ENCODE results near the gene ZNF284. TPM values are rescaled to one million over a fixed set of nuclear protein-coding genes. Genes with fewer than 3 reads are reported as not detected.

Gene ZNF284
- 1 to 10 TPM in 1 of 4 donors, under 1 TPM in 3; 0.67 to 4.6 (median 0.76) TPM for polyA plus RNA-seq
- long read RNA-seq, donor 1, full-length matches to known transcripts = 2 of 2 reads
- long read RNA-seq, donor 1, partial matches to known transcripts = 0 of 2 reads
- long read RNA-seq, donor 1, other reads (novel, unspliced or antisense) = 0 of 2 reads
- long read RNA-seq, donor 2 = 0 reads
- long read RNA-seq, donor 3 = 0 reads
- long read RNA-seq, donor 4 = 0 reads
- long read RNA-seq, donor 5 = 0 reads
- long read RNA-seq, donor 6 = 0 reads
- long read RNA-seq, donor 7 = 0 reads
- long read RNA-seq, donor 8 = 0 reads
- long read RNA-seq, donor 9 = 0 reads
- long read RNA-seq, donor 10 = 0 reads

DNA sequence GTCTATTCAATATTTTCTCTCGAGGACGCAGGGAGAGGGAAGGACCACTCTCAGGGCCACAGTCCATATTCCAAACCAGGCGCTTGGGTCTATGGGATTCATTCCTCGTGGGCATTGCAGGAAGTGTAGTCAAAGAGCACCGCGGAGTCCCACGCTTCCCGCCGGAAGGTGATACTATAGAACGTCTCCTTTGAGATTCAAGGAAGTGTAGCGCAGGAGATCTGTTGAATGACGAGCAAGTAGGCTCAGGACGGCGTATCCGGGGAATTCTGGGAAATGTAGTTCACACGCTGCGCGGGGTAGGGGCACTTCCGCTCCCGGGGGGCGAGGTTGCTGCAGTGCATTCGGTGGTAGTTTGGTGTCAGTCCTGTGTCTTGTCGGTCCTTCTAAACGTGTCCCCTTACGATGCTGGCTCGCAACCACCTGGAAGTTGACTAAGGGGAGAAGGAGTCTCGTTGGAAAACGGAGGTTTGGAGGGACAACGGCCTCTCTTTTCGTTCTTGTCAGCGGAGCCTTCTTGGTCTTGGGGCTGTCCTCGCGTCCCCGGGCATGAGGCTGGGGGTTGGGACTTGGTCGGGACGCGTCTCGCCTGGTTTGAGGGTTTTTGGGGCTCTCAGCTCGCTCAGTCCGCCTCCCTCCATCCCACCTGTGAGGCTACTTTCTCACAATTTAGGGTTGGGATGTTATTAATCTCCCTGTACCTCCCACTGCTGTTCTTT lies at the start of gene ZNF284:
TSS of gene ZNF284 (plus strand) at position 336 of the 719 bp plus-strand sequence. CDS start 4,231 bp downstream, outside the sequence.
- Histone ChIP-seq H3K4me1 (ENCODE audit: control insufficient read depth in 3 of 3, insufficient read depth in 2 of 3, low read depth in 1 of 3, low read length in 2 of 3) (peaks cover 0 to 5% (median 4%) of the 10 kb centered on the region in 3 donors), H3K27me3 (ENCODE audit: control insufficient read depth in 3 of 3, insufficient read depth in 3 of 3, low read length in 3 of 3) (no peaks in the 10 kb centered on the region), H3K27ac (ENCODE audit: low read depth in 1 of 3, low read length in 2 of 3) (peak within 1 kb of the TSS in 2 of 3 donors; percentile 73 to 78), H3K4me3 (ENCODE audit: low read depth in 1 of 3, low read length in 3 of 3) (peak within 1 kb of the TSS; percentile 45 to 88 (median 66)), H3K36me3 (ENCODE audit: control insufficient read depth in 3 of 3, insufficient read depth in 2 of 3, low read depth in 1 of 3, low read length in 3 of 3) (peaks cover 0 to under 1% (median under 1%) of the 10 kb centered on the region in 3 donors), H3K9me3 (ENCODE audit: control insufficient read depth in 2 of 2, insufficient read depth in 1 of 2, low read depth in 1 of 2, low read length in 1 of 2) (peaks cover 2 to 25% of the 10 kb centered on the region in 2 donors)
- peak; percentile 93 to 96 for DNase-seq
- FAIRE-seq = no peak
- WGBS, 3 donors = 1% methylated on average over 40 of the region's 40 CpGs

DNA sequence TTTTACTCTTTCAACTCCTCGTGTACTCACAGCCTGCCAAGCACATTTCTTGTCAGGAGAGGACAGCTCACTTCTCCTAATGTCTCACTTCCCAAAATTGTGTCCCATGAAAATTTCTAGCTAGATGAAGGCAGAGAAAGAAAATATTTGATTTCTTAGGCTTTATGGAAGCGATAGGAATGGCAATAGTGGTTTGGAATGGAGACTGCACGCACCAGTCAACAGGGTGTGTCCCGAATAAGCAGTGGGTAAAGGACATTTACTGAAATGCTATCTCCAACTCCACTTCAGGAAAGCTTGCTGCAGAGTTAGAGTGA lies 47.1 kb upstream of the ZNF284 start:
- peak overlapping the region in 1 of 3 donors; percentile 13 for H3K27ac ChIP-seq (ENCODE audit: low read depth in 1 of 3, low read length in 2 of 3)
- no peak for FAIRE-seq

DNA sequence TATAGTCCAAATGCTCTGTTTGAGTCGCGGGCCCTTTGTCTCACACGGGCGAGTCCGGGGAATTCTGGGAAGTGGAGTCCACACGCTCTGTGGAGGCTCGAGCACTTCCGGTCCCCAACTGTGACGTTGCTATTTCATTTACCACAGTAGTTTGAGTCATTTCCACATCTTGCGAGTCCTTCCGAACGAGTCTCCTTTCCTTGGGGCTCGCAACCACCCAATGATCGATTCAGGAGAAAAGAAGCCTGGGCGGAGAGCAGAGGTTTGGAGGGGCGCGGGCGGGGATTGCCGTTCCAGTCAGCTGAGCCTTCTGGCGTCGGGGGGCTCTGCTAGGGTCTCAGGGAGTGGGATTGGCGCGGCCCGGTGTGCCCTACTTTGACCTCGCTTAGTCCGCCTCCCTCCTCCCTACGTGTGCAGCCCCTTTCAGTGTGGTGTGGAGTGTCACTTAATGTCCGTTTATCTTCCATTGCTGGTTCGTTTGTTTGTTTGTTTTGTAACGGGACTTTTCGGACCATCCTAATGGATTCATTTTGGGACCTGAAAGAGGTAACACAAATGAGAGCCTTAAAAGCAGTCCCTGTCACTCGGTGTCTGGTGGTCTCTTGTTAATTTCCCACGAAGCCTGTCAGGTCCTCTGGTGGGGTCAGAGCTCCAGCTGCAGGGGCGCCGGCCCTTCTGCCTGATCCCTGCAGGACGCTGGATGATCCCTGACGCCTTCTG lies 46.6 kb upstream of the ZNF284 start, which contains the start of gene ZNF222:
TSS of gene ZNF222 (plus strand) at position 163 of the 720 bp plus-strand sequence. CDS start at position 221, 58 bp downstream.
- Histone ChIP-seq H3K9me3 (ENCODE audit: control insufficient read depth in 2 of 2, insufficient read depth in 1 of 2, low read depth in 1 of 2, low read length in 1 of 2) (peaks cover 0 to 11% of the 10 kb centered on the region in 2 donors), H3K4me3 (ENCODE audit: low read depth in 1 of 3, low read length in 3 of 3) (peak within 1 kb of the TSS; percentile 58 to 87 (median 70)), H3K27ac (ENCODE audit: low read depth in 1 of 3, low read length in 2 of 3) (peak within 1 kb of the TSS in 2 of 3 donors; percentile 22 to 36), H3K27me3 (ENCODE audit: control insufficient read depth in 3 of 3, insufficient read depth in 3 of 3, low read length in 3 of 3) (no peaks in the 10 kb centered on the region), H3K4me1 (ENCODE audit: control insufficient read depth in 3 of 3, insufficient read depth in 2 of 3, low read depth in 1 of 3, low read length in 2 of 3) (peaks cover 0 to 4% (median 3%) of the 10 kb centered on the region in 3 donors), H3K36me3 (ENCODE audit: control insufficient read depth in 3 of 3, insufficient read depth in 2 of 3, low read depth in 1 of 3, low read length in 3 of 3) (peaks cover 5 to 16% (median 7%) of the 10 kb centered on the region in 3 donors)
- DNase-seq (peak; percentile 91 to 92), FAIRE-seq (no peak)
- WGBS, 3 donors = 2 to 3% (median 2%) methylated on average over 37 of the region's 37 CpGs

More for the DNA sequence above, 47.1 kb upstream of the ZNF284 start:
- 40 to 51% (median 45%) methylated on average over 4 of the region's 4 CpGs for WGBS, 3 donors
- H3K27me3 ChIP-seq (ENCODE audit: control insufficient read depth in 3 of 3, insufficient read depth in 3 of 3, low read length in 3 of 3) = no peaks in the 10 kb centered on the region
- H3K4me3 ChIP-seq (ENCODE audit: low read depth in 1 of 3, low read length in 3 of 3) = peak overlapping the region in 2 of 3 donors; percentile 70 to 87
- H3K36me3 ChIP-seq (ENCODE audit: control insufficient read depth in 3 of 3, insufficient read depth in 2 of 3, low read depth in 1 of 3, low read length in 3 of 3) = peaks cover 5 to 16% (median 7%) of the 10 kb centered on the region in 3 donors
- no peak for DNase-seq
- peaks cover 0 to 9% of the 10 kb centered on the region in 2 donors for H3K9me3 ChIP-seq (ENCODE audit: control insufficient read depth in 2 of 2, insufficient read depth in 1 of 2, low read depth in 1 of 2, low read length in 1 of 2)
- H3K4me1 ChIP-seq (ENCODE audit: control insufficient read depth in 3 of 3, insufficient read depth in 2 of 3, low read depth in 1 of 3, low read length in 2 of 3) = peaks cover 0 to 4% (median 3%) of the 10 kb centered on the region in 3 donors

DNA sequence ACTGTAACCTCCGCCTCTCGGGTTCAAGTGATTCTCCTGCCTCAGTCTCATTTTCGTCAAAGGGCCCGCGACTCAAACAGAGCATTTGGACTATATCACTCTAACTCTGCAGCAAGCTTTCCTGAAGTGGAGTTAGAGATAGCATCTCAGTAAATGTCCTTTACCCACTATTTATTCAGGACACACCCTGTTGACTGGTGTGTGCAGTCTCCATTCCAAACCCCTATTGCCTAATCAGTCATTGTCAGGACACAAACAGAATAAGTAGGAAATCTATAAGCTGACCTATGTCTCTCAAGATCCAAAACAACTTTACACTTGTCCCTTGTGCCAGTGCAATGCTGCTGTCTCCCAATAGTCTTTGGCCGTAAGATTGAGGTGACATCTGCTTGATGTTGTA lies 45.3 kb upstream of the ZNF284 start:
- Histone ChIP-seq H3K27ac (ENCODE audit: low read depth in 1 of 3, low read length in 2 of 3) (no peak overlapping the region), H3K27me3 (ENCODE audit: control insufficient read depth in 3 of 3, insufficient read depth in 3 of 3, low read length in 3 of 3) (no peaks in the 10 kb centered on the region), H3K4me3 (ENCODE audit: low read depth in 1 of 3, low read length in 3 of 3) (no peak overlapping the region), H3K4me1 (ENCODE audit: control insufficient read depth in 3 of 3, insufficient read depth in 2 of 3, low read depth in 1 of 3, low read length in 2 of 3) (peaks cover 0 to 4% (median 3%) of the 10 kb centered on the region in 3 donors), H3K9me3 (ENCODE audit: control insufficient read depth in 2 of 2, insufficient read depth in 1 of 2, low read depth in 1 of 2, low read length in 1 of 2) (peaks cover 0 to 18% of the 10 kb centered on the region in 2 donors), H3K36me3 (ENCODE audit: control insufficient read depth in 3 of 3, insufficient read depth in 2 of 3, low read depth in 1 of 3, low read length in 3 of 3) (peaks cover 11 to 19% (median 14%) of the 10 kb centered on the region in 3 donors)
- no peak for DNase-seq
- WGBS, 3 donors = 96 to 98% (median 97%) methylated on average over 6 of the region's 6 CpGs
- no peak for FAIRE-seq

DNA sequence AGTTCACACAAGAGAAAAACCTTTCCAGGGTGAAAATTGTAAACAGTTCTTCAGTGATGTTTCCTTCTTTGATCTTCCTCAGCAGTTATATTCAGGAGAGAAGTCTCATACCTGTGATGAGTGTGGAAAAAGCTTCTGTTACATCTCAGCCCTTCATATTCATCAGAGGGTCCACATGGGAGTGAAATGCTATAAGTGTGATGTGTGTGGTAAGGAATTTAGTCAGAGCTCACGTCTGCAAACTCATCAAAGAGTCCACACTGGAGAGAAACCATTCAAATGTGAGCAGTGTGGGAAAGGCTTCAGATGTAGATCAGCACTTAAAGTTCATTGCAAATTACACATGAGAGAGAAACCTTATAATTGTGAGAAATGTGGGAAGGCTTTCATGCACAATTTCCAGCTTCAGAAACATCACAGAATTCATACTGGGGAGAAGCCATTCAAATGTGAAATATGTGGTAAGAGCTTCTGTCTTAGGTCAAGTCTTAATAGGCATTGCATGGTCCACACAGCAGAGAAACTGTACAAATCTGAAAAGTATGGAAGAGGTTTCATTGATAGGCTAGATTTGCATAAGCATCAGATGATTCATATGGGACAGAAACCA lies 39.9 kb upstream of the ZNF284 start:
- FAIRE-seq (no peak), DNase-seq (no peak)
- H3K27ac ChIP-seq (ENCODE audit: low read depth in 1 of 3, low read length in 2 of 3) = no peak overlapping the region
- peaks cover 8 to 19% (median 17%) of the 10 kb centered on the region in 3 donors for H3K36me3 ChIP-seq (ENCODE audit: control insufficient read depth in 3 of 3, insufficient read depth in 2 of 3, low read depth in 1 of 3, low read length in 3 of 3)
- WGBS, 3 donors = 83 to 86% (median 85%) methylated on average over 1 of the region's 1 CpG
- no peaks in the 10 kb centered on the region for H3K4me1 ChIP-seq (ENCODE audit: control insufficient read depth in 3 of 3, insufficient read depth in 2 of 3, low read depth in 1 of 3, low read length in 2 of 3)
- no peaks in the 10 kb centered on the region for H3K27me3 ChIP-seq (ENCODE audit: control insufficient read depth in 3 of 3, insufficient read depth in 3 of 3, low read length in 3 of 3)
- H3K4me3 ChIP-seq (ENCODE audit: low read depth in 1 of 3, low read length in 3 of 3) = no peak overlapping the region
- H3K9me3 ChIP-seq (ENCODE audit: control insufficient read depth in 2 of 2, insufficient read depth in 1 of 2, low read depth in 1 of 2, low read length in 1 of 2) = peaks cover 3 to 57% of the 10 kb centered on the region in 2 donors

GRCh38 chr19:44042147-44042546 lies 29.8 kb upstream of the ZNF284 start:
- DNase-seq = no peak

DNA sequence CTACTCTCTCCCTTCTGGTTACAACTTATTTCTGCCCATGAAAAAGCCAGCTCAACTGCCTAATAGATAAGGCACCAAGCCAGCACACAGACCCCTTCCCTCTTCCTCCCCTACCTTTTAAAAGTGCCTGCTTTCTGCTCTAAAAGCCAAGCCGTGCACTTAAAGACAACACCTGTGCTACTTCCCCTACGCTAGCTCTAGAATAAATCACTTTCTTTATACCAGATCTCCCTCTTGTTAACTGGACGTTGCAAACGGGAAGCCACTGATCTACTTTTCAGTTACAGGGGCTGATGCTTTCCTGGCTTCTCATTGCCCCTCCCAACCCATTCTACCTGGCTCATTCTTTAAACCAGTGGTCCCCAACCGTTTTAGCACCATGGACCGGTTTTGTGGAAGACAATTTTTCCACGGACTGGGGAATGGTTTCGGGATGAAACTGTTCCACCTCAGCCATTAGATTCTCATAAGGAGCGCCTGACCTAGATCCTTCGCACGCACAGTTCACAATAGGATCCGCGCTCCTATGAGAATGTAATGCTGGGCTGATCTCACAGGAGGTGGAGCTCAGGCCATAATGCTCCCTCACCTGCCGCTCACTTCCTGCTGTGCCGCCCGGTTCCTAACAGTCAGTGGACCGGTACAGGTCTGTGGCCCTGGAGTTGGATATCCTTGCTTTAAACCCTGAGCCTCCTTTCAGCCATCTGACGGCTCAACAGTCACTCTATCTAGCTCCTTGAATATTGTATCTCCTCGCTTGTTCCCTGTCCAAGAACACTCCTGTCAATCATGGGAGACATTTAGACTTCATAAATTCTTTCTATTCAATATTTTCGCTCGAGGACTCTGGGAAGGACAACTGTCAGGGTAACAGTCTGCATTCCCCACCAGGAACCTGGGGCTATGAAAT lies 21.0 kb upstream of the ZNF284 start:
- Histone ChIP-seq H3K27me3 (ENCODE audit: control insufficient read depth in 3 of 3, insufficient read depth in 3 of 3, low read length in 3 of 3) (no peaks in the 10 kb centered on the region), H3K27ac (ENCODE audit: low read depth in 1 of 3, low read length in 2 of 3) (peak overlapping the region; percentile 53 to 94 (median 88)), H3K4me3 (ENCODE audit: low read depth in 1 of 3, low read length in 3 of 3) (peak overlapping the region; percentile 70), H3K36me3 (ENCODE audit: control insufficient read depth in 3 of 3, insufficient read depth in 2 of 3, low read depth in 1 of 3, low read length in 3 of 3) (peaks cover 0 to 8% (median 2%) of the 10 kb centered on the region in 3 donors), H3K9me3 (ENCODE audit: control insufficient read depth in 2 of 2, insufficient read depth in 1 of 2, low read depth in 1 of 2, low read length in 1 of 2) (peaks cover 1 to 7% of the 10 kb centered on the region in 2 donors), H3K4me1 (ENCODE audit: control insufficient read depth in 3 of 3, insufficient read depth in 2 of 3, low read depth in 1 of 3, low read length in 2 of 3) (peaks cover 0 to 3% (median 2%) of the 10 kb centered on the region in 3 donors)
- DNase-seq (peak; percentile 71 to 79), FAIRE-seq (no peak)
- WGBS, 3 donors = 11 to 17% (median 12%) methylated on average over 21 of the region's 21 CpGs

More at GRCh38 chr19:44042147-44042546, 29.8 kb upstream of the ZNF284 start:
- peaks cover 0 to 2% (median 0%) of the 10 kb centered on the region in 3 donors for H3K27me3 ChIP-seq (ENCODE audit: control insufficient read depth in 3 of 3, insufficient read depth in 3 of 3, low read length in 3 of 3)
- H3K27ac ChIP-seq (ENCODE audit: low read depth in 1 of 3, low read length in 2 of 3) = no peak overlapping the region
- no peak overlapping the region for H3K4me3 ChIP-seq (ENCODE audit: low read depth in 1 of 3, low read length in 3 of 3)
- FAIRE-seq = no peak
- no peaks in the 10 kb centered on the region for H3K4me1 ChIP-seq (ENCODE audit: control insufficient read depth in 3 of 3, insufficient read depth in 2 of 3, low read depth in 1 of 3, low read length in 2 of 3)
- no peaks in the 10 kb centered on the region for H3K36me3 ChIP-seq (ENCODE audit: control insufficient read depth in 3 of 3, insufficient read depth in 2 of 3, low read depth in 1 of 3, low read length in 3 of 3)
- 74 to 83% (median 83%) methylated on average over 2 of the region's 2 CpGs for WGBS, 3 donors
- H3K9me3 ChIP-seq (ENCODE audit: control insufficient read depth in 2 of 2, insufficient read depth in 1 of 2, low read depth in 1 of 2, low read length in 1 of 2) = no peaks in the 10 kb centered on the region

All from small intestine (tissue), 16 donors.